HCT116 (cell line): ENCODE measurements around the gene BHLHA9.
"Not testable (repeated sequence)": the region's sequence is repeated elsewhere in the genome, so short reads cannot be mapped to it uniquely, and the experiment has no call there.

ENCODE experiments used
- CBX3 ChIP-seq: IDR thresholded peaks from 2 replicates; pipeline ENCODE4 v1.6.1; 2012; ENCODE audit warnings: low read depth
- CTCF ChIP-seq, 3 experiments: fragments of 200-600 bp in 1 of 3; sonication (generic) in 1 of 3; IDR thresholded peaks in 2 of 3; conservative IDR thresholded peaks in 1 of 3; 2 replicates each; pipeline ENCODE4 v1.5.1; 2012 to 2017; ENCODE audit warnings: low read depth in 2 of 3, low read length in 2 of 3, antibody characterized with exemption in 1 of 3, borderline replicate concordance in 1 of 3, control low read depth in 1 of 3, mild to moderate bottlenecking in 1 of 3, mixed read lengths in 1 of 3, mixed run types in 1 of 3, moderate library complexity in 1 of 3; ENCODE audit not compliant: insufficient read depth in 1 of 3
- ELF1 ChIP-seq: IDR thresholded peaks from 2 replicates; pipeline ENCODE4 v1.6.1; 2012; ENCODE audit warnings: low read depth, borderline replicate concordance
- EZH2 ChIP-seq: fragments of 200-600 bp; sonication (generic); IDR thresholded peaks from 2 replicates; pipeline ENCODE4 v1.6.1; 2017; ENCODE audit warnings: antibody characterized with exemption, mixed run types
- EZH2phosphoT487 ChIP-seq: fragments of 200-600 bp; IDR thresholded peaks from 2 replicates; pipeline ENCODE4 v1.6.1; 2018; ENCODE audit warnings: antibody characterized with exemption, borderline replicate concordance
- POLR2A ChIP-seq: IDR thresholded peaks from 2 replicates; pipeline ENCODE4 v1.7.0; 2011; ENCODE audit warnings: borderline replicate concordance; ENCODE audit not compliant: insufficient read depth, insufficient read length; ENCODE audit errors: extremely low read depth
- POLR2AphosphoS5 ChIP-seq: IDR thresholded peaks from 2 replicates; pipeline ENCODE4 v1.6.1; 2011; ENCODE audit warnings: mild to moderate bottlenecking, low read depth, low read length, moderate library complexity
- RAD21 ChIP-seq: IDR thresholded peaks from 2 replicates; pipeline ENCODE4 v1.6.1; 2012; ENCODE audit warnings: low read depth, mild to moderate bottlenecking
- ZFX ChIP-seq: fragments of 450-650 bp; IDR thresholded peaks from 2 replicates; pipeline ENCODE4 v1.6.1; 2017
- ZNF274 ChIP-seq: fragments of 200-500 bp; sonication (Bioruptor generic); IDR thresholded peaks from 2 replicates; pipeline ENCODE4 v1.6.1; 2014; ENCODE audit warnings: mild to moderate bottlenecking, low read depth, low read length, inconsistent platforms
- TF ChIP-seq, protein P1 (sequence below): IDR thresholded peaks from 2 replicates; pipeline ENCODE4 v1.6.1; 2012

DNA sequence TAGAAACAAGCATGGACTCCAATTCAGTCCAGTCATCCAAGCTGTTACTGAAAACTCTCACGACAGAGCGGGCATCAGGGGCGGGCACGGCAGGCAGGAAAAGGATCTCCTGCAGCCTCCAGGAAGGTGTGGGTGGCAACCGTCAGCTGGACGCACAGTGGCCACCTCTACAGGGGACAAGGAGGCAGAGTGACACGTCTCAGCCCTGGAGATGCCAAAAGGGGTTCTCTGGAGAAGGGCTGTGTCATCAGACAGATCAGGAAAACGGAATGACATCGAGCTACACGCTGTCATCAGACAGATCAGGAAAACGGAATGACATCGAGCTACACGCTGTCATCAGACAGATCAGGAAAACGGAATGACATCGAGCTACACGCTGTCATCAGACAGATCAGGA is 37.6 kb downstream of the BHLHA9 start:
- not testable (repeated sequence) for TF ChIP-seq CBX3; POLR2A; CTCF (IDR thresholded peaks at IDR 0.05 in 2 of 3, conservative IDR thresholded peaks at IDR 0.05 in 1 of 3; ENCODE audit: borderline replicate concordance in 1 of 3, insufficient read depth in 1 of 3, low read depth in 2 of 3, low read length in 2 of 3); EZH2; ELF1; POLR2AphosphoS5; EZH2phosphoT487; ZFX; ZNF274; RAD21
- TF ChIP-seq, protein P1, sequence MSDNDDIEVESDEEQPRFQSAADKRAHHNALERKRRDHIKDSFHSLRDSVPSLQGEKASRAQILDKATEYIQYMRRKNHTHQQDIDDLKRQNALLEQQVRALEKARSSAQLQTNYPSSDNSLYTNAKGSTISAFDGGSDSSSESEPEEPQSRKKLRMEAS: not testable (repeated sequence)
